GM12891 (cell line): ENCODE results near the gene FITM1.

Experiments
- PAX5 ChIP-seq: IDR thresholded peaks from 2 replicates; pipeline ENCODE4 v1.6.1; 2011; ENCODE audit warnings: low read length, moderate library complexity, mild to moderate bottlenecking; ENCODE audit not compliant: insufficient read depth, severe bottlenecking
- POLR2A ChIP-seq: IDR thresholded peaks from 2 replicates; pipeline ENCODE4 v1.6.1; 2011; ENCODE audit warnings: low read depth, low read length, control low read depth
- POLR2AphosphoS5 ChIP-seq: IDR thresholded peaks from 2 replicates; pipeline ENCODE4 v1.6.1; 2011; ENCODE audit warnings: low read depth, low read length, control low read depth
- TAF1 ChIP-seq: IDR thresholded peaks from 2 replicates; pipeline ENCODE4 v1.6.1; 2011; ENCODE audit warnings: low read depth, low read length, control low read depth

- no peak for TF ChIP-seq TAF1
- no peak for TF ChIP-seq POLR2AphosphoS5
- no peak for TF ChIP-seq POLR2A
- no peak for TF ChIP-seq PAX5
These were observed 15.4 kb downstream of the FITM1 start for GRCh38 chr14:24145690-24146452.
